Upper lobe of left lung (tissue), 4 donors: ENCODE results near the gene CALHM2.

Experiments used
- CTCF ChIP-seq, 6 experiments: fragments of 450-650 bp in 4 of 6; fragments of 200-600 bp in 2 of 6; sonication (generic) in 2 of 6; IDR thresholded peaks; one replicate each; pipeline ENCODE4 v1.5.1; 2016 to 2019; ENCODE audit warnings: antibody characterized with exemption in 6 of 6
- EP300 ChIP-seq, 4 donors: sonication (generic); formaldehyde crosslinking; IDR thresholded peaks; one replicate each; pipeline ENCODE4 v1.5.1; 2017; ENCODE audit warnings: antibody characterized with exemption in 4 of 4, control low read depth in 2 of 4
- POLR2A ChIP-seq, 4 donors: fragments of 450-650 bp; IDR thresholded peaks; one replicate each; pipeline ENCODE4 v1.5.1; 2016 to 2017; ENCODE audit warnings: antibody characterized with exemption in 4 of 4, mild to moderate bottlenecking in 2 of 4

DNA sequence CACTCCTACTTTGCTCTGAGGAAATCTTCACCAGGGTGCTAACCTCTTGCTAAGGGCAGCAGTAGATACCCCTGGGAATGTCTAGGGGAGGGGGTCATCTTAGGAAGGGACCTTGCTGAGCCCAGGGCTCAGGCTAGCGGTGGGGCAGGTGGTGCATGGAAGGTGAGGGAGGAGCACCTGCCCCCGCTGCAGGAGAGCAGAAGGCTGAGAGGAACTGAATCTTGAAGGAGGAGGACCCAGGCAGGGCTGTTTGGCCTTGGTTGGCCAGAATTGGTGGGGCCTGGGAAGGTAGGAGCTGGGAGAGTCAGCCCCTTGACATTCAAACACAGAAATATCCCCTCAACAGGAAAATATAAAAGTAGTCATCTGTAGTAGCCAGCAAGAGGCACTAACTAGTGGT, 19.8 kb upstream of the CALHM2 start:
- TF ChIP-seq EP300 (IDR thresholded peaks at IDR 0.05) (no peak), POLR2A (IDR thresholded peaks at IDR 0.05) (no peak), CTCF (IDR thresholded peaks at IDR 0.05) (no peak)
